ENCODE results near the gene DPPA4.

GRCh38 chr3:109382588-109382987 lies 45.2 kb upstream of the DPPA4 start:
- TF ChIP-seq CTCF (IDR thresholded peaks at IDR 0.05) (no peak), POLR2A (IDR thresholded peaks at IDR 0.05) (no peak)

All from right lobe of liver (tissue), 4 donors.